Body of pancreas (tissue), 4 donors: ENCODE measurements around the gene PARP16. TPM values are rescaled to one million over a fixed set of nuclear protein-coding genes. Genes with fewer than 3 reads are reported as not detected.

Source experiments
- ATAC-seq: fragments of 150-250 bp; one replicate; pipeline ENCODE4 v1.9.1; 2016
- DNase-seq, 4 donors: peaks; one replicate each; pipeline ENCODE4 v3.0.0-alpha.2; 2019
- H3K27ac ChIP-seq, 4 donors: fragments of 200-600 bp; sonication (generic); 1 replicate in 3 of 4; 2 replicates in 1 of 4; pipeline versions ENCODE4 v1.5.1 to v1.6.1; 2016 to 2019; ENCODE audit warnings: mild to moderate bottlenecking in 1 of 4, mixed read lengths in 1 of 4, moderate library complexity in 1 of 4
- H3K27me3 ChIP-seq, 2 donors: fragments of 200-600 bp; sonication (generic); one replicate each; pipeline ENCODE4 v1.6.0; 2016; ENCODE audit warnings: mild to moderate bottlenecking in 1 of 2
- H3K36me3 ChIP-seq, 2 donors: fragments of 200-600 bp; sonication (generic); replicated peaks in 1 of 2; 2 replicates each; pipeline ENCODE4 v1.5.1; 2016; ENCODE audit warnings: low read depth in 2 of 2; ENCODE audit not compliant: insufficient read depth in 1 of 2
- H3K4me1 ChIP-seq: fragments of 200-600 bp; sonication (generic); one replicate; pipeline ENCODE4 v1.6.0; 2016
- H3K4me3 ChIP-seq, 2 donors: fragments of 200-600 bp; sonication (generic); 1 replicate in 1 of 2; 2 replicates in 1 of 2; pipeline ENCODE4 v1.5.1; 2016 to 2019
- H3K9me3 ChIP-seq, 3 donors: fragments of 200-600 bp; sonication (generic); 1 replicate in 2 of 3; 2 replicates in 1 of 3; pipeline ENCODE4 v1.5.1; 2016
- POLR2A ChIP-seq, 3 donors: fragments of 450-650 bp; IDR thresholded peaks; one replicate each; pipeline ENCODE4 v1.6.1; 2016; ENCODE audit warnings: antibody characterized with exemption in 3 of 3, mild to moderate bottlenecking in 2 of 3
- WGBS, 2 donors: methylation state at CpG; one replicate each; pipeline ENCODE4 v1.1.5; 2017; 5-methylcytosine and 5-hydroxymethylcytosine counted together
- intact Hi-C: fragments of 100-400 bp; cut with DNase I; formaldehyde crosslinking; loops from one replicate; pipeline ENCODE4 v1.15.1; 2023
- total RNA-seq, 2 donors: library from RNA; depleted of rRNA; stranded (reverse); fragments of >200 nt; gene quantifications; one replicate each; pipeline ENCODE4 v1.1.0, GENCODE V29; 2016
- TF ChIP-seq, protein P1 (sequence below), 7 experiments: fragments of 450-650 bp in 4 of 7; fragments of 200-600 bp in 3 of 7; sonication (generic) in 3 of 7; IDR thresholded peaks; one replicate each; pipeline ENCODE4 v1.5.1; 2016 to 2019; ENCODE audit warnings: antibody characterized with exemption in 7 of 7

PARP16 gene
- total RNA-seq, 2 donors from 2014 or later = 5.2 to 17.5 TPM

DNA sequence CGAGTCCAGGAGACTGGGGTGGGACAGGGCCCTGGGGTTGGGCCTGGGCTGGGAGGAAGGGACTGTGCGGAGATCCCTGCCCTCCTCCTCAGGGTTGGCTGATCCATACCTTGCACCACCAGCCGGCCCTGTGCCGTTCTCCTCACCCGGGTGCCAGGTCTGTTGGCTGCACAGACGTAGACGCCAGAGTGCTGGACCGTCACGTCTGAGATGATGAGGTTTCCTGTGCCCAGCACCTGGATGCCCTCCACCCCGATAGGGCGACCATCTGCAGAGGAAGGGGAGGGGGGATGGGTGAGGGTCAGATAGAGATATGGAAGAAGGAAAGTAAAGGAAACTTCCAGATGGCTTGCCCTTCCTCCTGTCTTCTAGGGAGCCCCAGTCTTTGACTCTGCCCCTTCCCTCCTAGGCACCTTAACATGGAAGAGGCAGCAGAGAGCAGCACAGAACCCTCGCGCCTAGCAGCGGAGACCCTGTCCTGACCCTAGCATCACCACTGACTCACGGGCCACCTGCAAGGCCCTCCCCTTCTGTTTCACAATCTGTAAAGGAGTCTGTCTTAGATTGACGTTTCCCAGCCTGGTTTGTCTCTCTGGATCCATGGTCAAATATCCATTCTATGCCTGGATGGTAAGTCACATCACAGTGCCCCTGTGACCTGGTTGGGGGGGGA lies 46.6 kb upstream of the PARP16 start:
- Histone ChIP-seq H3K36me3 (no peaks in the 10 kb centered on the region), H3K4me1 (no peaks in the 10 kb centered on the region), H3K27ac (no peak overlapping the region), H3K9me3 (no peaks in the 10 kb centered on the region), H3K4me3 (no peak overlapping the region), H3K27me3 (no peaks in the 10 kb centered on the region)
- intact Hi-C loops = no loop called here
- TF ChIP-seq, protein P1, sequence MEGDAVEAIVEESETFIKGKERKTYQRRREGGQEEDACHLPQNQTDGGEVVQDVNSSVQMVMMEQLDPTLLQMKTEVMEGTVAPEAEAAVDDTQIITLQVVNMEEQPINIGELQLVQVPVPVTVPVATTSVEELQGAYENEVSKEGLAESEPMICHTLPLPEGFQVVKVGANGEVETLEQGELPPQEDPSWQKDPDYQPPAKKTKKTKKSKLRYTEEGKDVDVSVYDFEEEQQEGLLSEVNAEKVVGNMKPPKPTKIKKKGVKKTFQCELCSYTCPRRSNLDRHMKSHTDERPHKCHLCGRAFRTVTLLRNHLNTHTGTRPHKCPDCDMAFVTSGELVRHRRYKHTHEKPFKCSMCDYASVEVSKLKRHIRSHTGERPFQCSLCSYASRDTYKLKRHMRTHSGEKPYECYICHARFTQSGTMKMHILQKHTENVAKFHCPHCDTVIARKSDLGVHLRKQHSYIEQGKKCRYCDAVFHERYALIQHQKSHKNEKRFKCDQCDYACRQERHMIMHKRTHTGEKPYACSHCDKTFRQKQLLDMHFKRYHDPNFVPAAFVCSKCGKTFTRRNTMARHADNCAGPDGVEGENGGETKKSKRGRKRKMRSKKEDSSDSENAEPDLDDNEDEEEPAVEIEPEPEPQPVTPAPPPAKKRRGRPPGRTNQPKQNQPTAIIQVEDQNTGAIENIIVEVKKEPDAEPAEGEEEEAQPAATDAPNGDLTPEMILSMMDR (IDR thresholded peaks at IDR 0.05) = no peak
- no peak for TF ChIP-seq POLR2A (IDR thresholded peaks at IDR 0.05)
- DNase-seq (no peak), ATAC-seq (no peak)
- 76% methylated on average over 13 to 16 of the region's 16 CpGs for WGBS, 2 donors

DNA sequence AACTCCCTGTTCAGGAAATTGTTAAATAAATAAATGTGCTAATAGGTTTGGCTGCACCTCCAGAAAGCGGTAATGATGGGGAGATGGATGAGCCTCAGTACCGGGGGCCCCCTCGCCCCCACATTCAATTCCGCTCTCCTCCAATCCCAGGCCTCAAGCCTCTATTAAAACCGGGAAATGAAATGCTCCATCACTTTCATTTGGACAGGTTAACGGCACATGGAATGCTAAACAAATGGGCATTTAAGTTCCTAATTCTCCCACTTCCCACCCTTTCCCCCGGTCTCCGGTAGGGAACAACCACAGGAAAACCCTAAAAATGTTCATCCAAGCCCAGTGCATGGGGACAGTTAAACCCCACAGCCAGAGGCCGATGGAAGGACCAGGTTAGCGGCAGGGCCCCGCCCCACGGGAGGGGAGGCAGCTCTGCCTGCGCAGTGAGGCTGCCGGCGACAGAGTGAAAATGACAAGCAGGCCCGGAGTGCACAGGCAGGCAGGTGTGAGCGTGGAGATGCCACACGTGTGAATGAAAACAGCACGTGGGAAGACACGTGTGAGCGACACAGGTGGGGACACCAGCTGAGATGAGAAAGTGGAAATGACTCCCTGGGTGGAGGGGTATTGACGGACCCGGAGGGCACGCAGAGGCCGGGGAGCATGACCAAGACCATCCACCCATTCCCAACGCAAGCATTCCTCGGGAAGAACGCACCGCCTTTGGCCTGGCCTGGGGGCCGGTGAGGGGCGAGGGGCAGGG lies 45.9 kb upstream of the PARP16 start:
- no peak for DNase-seq
- no peak for TF ChIP-seq POLR2A (IDR thresholded peaks at IDR 0.05)
- TF ChIP-seq, protein P1 (IDR thresholded peaks at IDR 0.05) = no peak
- no peaks in the 10 kb centered on the region for H3K27me3 ChIP-seq
- H3K27ac ChIP-seq = no peak overlapping the region
- no peaks in the 10 kb centered on the region for H3K9me3 ChIP-seq
- WGBS, 2 donors = 74 to 76% methylated on average over 29 to 31 of the region's 31 CpGs
- ATAC-seq = no peak
- no peaks in the 10 kb centered on the region for H3K36me3 ChIP-seq
- no peak overlapping the region for H3K4me3 ChIP-seq
- H3K4me1 ChIP-seq = no peaks in the 10 kb centered on the region
- intact Hi-C loops = no loop called here

DNA sequence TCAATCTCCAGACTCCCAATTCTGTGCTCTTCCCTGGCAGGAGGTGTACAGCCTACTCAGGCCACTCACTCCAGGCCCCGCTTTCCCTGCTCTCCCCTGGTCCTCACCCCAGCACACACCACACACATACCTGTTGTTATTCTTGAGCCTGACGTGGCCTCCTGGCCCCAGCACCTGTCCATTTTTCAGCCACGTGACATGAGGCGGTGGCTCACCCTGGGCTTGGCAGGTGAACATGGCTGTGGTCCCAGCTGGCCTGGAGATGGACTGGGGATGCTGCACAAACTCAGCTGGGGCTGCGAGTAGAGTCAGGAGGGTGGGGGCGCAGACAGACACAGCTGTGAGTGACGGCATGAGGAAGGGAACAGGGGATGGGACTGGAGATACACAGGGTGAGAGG lies 45.1 kb upstream of the PARP16 start:
- no peak for DNase-seq
- Histone ChIP-seq H3K27ac (no peak overlapping the region), H3K36me3 (no peaks in the 10 kb centered on the region), H3K4me3 (no peak overlapping the region), H3K4me1 (no peaks in the 10 kb centered on the region), H3K27me3 (no peaks in the 10 kb centered on the region), H3K9me3 (no peaks in the 10 kb centered on the region)
- no peak for ATAC-seq
- intact Hi-C loops = no loop called here
- TF ChIP-seq POLR2A (IDR thresholded peaks at IDR 0.05) = no peak
- TF ChIP-seq, protein P1 (IDR thresholded peaks at IDR 0.05) = no peak
- WGBS, 2 donors = 71 to 79% methylated on average over 5 to 6 of the region's 7 CpGs

DNA sequence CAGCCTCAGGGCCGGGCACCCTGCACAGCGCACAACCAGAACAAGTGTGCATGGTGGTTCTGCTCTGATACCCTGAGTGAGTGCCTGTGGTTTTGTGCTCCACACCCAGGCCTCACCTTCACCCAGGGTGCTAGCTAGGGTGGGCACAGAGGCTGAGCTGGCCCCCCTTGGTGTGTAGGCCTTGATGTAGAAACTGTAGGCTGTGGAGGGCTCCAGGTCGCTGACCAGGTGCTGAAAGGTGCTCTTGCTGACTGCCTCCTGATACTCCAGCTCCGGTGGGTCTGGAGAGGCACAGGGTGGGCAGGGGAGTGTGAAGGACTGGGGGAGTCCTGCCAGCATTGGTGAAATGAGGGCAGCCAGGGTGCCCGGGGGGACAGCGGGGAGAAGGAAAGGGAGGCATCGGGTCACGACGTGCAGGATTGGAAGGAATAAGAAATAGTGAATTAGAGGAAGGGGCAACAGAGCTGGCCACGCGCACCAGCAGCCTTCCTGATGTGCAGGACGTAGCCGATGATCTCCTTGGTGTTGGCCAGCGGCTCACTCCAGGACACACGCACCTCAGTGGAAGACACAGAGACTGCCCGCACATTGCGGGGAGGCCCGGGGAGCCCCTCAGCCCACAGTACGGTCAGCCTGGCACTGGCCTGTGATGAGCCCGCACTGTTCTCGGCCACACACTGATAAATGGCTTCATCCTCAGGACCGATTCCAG lies 44.4 kb upstream of the PARP16 start:
- TF ChIP-seq, protein P1 (IDR thresholded peaks at IDR 0.05) = no peak
- no peak for TF ChIP-seq POLR2A (IDR thresholded peaks at IDR 0.05)
- Histone ChIP-seq H3K27me3 (no peaks in the 10 kb centered on the region), H3K27ac (no peak overlapping the region), H3K36me3 (no peaks in the 10 kb centered on the region), H3K4me3 (no peak overlapping the region), H3K4me1 (peaks cover 3% of the 10 kb centered on the region), H3K9me3 (no peaks in the 10 kb centered on the region)
- ATAC-seq (no peak), DNase-seq (no peak)
- WGBS, 2 donors = 83 to 92% methylated on average over 13 to 22 of the region's 22 CpGs
- intact Hi-C loops = no loop called here
